OCI-LY7 (cell line): ENCODE data around the gene SEMA7A.

Experiments
- EZH2phosphoT487 ChIP-seq: fragments of 200-600 bp; sonication (generic); IDR thresholded peaks from 2 replicates; pipeline ENCODE4 v1.6.1; 2018; ENCODE audit warnings: low read depth, borderline replicate concordance, mild to moderate bottlenecking, mixed run types, antibody characterized with exemption, low read length, moderate library complexity, mixed read lengths
- TF ChIP-seq, protein P1 (sequence below): fragments of 200-600 bp; sonication (generic); conservative IDR thresholded peaks from 2 replicates; pipeline ENCODE4 v1.5.1; 2014; ENCODE audit warnings: mild to moderate bottlenecking, antibody characterized with exemption, low read length, moderate library complexity, mixed read lengths

DNA sequence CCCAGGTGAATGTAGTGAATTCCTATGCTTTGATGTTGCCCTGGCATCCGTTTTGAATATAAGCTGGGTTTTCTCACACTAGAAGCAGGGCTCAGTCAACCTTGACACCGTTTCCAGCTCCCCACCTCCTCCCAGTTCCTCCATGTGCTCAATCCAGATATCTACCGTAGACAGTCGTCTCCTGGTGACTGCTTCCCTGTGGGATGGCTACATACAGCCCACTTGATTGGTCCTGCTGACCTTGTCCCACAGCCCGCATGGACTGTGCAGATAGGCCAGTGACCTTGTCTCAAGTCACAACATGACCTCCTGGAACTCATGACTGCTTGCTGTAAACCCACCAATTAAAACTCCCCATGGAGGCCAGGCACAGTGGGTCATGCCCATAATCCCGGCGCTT, 8.1 kb downstream of the SEMA7A start:
- TF ChIP-seq, protein P1, sequence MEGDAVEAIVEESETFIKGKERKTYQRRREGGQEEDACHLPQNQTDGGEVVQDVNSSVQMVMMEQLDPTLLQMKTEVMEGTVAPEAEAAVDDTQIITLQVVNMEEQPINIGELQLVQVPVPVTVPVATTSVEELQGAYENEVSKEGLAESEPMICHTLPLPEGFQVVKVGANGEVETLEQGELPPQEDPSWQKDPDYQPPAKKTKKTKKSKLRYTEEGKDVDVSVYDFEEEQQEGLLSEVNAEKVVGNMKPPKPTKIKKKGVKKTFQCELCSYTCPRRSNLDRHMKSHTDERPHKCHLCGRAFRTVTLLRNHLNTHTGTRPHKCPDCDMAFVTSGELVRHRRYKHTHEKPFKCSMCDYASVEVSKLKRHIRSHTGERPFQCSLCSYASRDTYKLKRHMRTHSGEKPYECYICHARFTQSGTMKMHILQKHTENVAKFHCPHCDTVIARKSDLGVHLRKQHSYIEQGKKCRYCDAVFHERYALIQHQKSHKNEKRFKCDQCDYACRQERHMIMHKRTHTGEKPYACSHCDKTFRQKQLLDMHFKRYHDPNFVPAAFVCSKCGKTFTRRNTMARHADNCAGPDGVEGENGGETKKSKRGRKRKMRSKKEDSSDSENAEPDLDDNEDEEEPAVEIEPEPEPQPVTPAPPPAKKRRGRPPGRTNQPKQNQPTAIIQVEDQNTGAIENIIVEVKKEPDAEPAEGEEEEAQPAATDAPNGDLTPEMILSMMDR, result no peak
- no peak for TF ChIP-seq EZH2phosphoT487
